Right lobe of liver (tissue), 6 donors: Measurements from ENCODE around the gene SEC24D. TPM values are rescaled to one million over a fixed set of nuclear protein-coding genes. Genes with fewer than 3 reads are reported as not detected.

Experiments used
- ATAC-seq, 4 donors: fragments of 200-7000 bp; cut with Tn5 transposase; one replicate each; pipeline ENCODE4 v1.9.1; 2020; ENCODE audit warnings: mild to moderate bottlenecking in 4 of 4, moderate library complexity in 4 of 4
- DNase-seq, 3 donors: peaks; one replicate each; pipeline ENCODE4 v3.0.0-alpha.2; 2020
- H3K27ac ChIP-seq, 3 donors: fragments of 200-600 bp; one replicate each; pipeline ENCODE4 v1.8.0; 2022
- H3K27me3 ChIP-seq, 2 donors: fragments of 200-600 bp; one replicate each; pipeline ENCODE4 v1.8.0; 2022
- H3K36me3 ChIP-seq, 4 donors: fragments of 200-600 bp; sonication (generic) in 1 of 4; one replicate each; pipeline versions ENCODE4 v1.5.1 to v1.8.0; 2017 to 2022; ENCODE audit warnings: control low read depth in 1 of 4
- H3K4me1 ChIP-seq, 4 donors: fragments of 200-600 bp; sonication (generic) in 1 of 4; one replicate each; pipeline versions ENCODE4 v1.5.1 to v1.8.0; 2017 to 2022; ENCODE audit warnings: control low read depth in 1 of 4
- H3K4me3 ChIP-seq, 3 donors: fragments of 200-600 bp; one replicate each; pipeline ENCODE4 v1.8.0; 2022
- H3K9me3 ChIP-seq, 4 donors: fragments of 200-600 bp; sonication (generic) in 1 of 4; one replicate each; pipeline versions ENCODE4 v1.5.1 to v1.8.0; 2017 to 2022; ENCODE audit warnings: control low read depth in 1 of 4
- POLR2A ChIP-seq: fragments of 450-650 bp; IDR thresholded peaks from one replicate; pipeline ENCODE4 v1.6.1; 2017; ENCODE audit warnings: antibody characterized with exemption, mild to moderate bottlenecking
- WGBS: methylation state at CpG from one replicate; pipeline ENCODE4 v1.1.6; 2018; ENCODE audit warnings: low coverage, low lambda C conversion rate; ENCODE audit not compliant: insufficient coverage; ENCODE audit errors: missing lambda C conversion rate; 5-methylcytosine and 5-hydroxymethylcytosine counted together
- intact Hi-C, 2 donors: fragments of 100-400 bp; cut with DNase I; formaldehyde crosslinking; loops; one replicate each; pipeline versions ENCODE4 v1.11.2 to v1.14.1; 2022
- total RNA-seq, 6 experiments: library from RNA; depleted of rRNA in 2 of 6; stranded (reverse); fragments of >200 nt in 2 of 6; fragmentation: NEBNext Ultra II Directional in 3 of 6; extraction: Animal tissue kit (Norgen Biotek cat#: 25700) in 3 of 6; gene quantifications; one replicate each; pipeline versions ENCODE4 v1.1.0 to v1.2.4, GENCODE V29; 2016 to 2023
- TF ChIP-seq, protein P1 (sequence below), 4 donors: fragments of 200-600 bp in 3 of 4; fragments of 450-650 bp in 1 of 4; IDR thresholded peaks; one replicate each; pipeline versions ENCODE4 v1.5.1 to v1.8.0; 2016 to 2022; ENCODE audit warnings: antibody characterized with exemption in 4 of 4, mild to moderate bottlenecking in 2 of 4
- donor health status: DM: no; HTN: yes; CAD: no.
- donor health status: DM: no; HTN: no; CAD: no.
- donor health status: DM: no; HTN: no; CAD: no.
- donor health status: DM: no; HTN: yes; CAD: no.
- donor health status: DM: no; HTN: yes; CAD: no.

The SEC24D gene
- total RNA-seq, 6 experiments from 2014 or later: 52.2 to 80.1 (median 69.2) TPM

DNA sequence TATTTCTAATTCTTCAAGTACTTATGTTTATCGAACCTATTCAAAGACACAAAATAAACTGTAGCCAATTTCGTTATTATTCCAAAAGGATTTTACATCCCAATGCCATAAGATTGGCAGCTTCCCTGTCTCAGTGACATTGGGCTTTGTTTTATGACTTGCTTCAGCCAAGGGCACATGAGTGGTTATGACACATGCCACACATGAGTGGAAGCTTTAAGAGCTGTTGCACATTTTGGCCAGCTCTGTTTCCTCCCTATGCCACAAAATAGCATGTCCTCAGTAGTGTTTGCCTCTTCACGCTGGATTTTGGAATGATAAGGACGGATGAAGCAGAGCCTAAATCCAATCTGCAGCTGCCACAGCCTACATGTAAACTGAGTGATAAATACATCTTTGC lies 21.9 kb downstream of the SEC24D start:
- ATAC-seq: no peak
- no peak overlapping the region for H3K27ac ChIP-seq
- intact Hi-C loops: no loop called here
- H3K9me3 ChIP-seq: no peaks in the 10 kb centered on the region
- peaks cover 19 to 40% (median 34%) of the 10 kb centered on the region in 4 donors for H3K36me3 ChIP-seq
- H3K4me3 ChIP-seq: no peak overlapping the region
- H3K4me1 ChIP-seq: peaks cover 0 to 33% (median 8%) of the 10 kb centered on the region in 4 donors
- H3K27me3 ChIP-seq: no peaks in the 10 kb centered on the region
- no peak for DNase-seq
- WGBS: 90% methylated on average over 4 of the region's 4 CpGs
- TF ChIP-seq, protein P1, sequence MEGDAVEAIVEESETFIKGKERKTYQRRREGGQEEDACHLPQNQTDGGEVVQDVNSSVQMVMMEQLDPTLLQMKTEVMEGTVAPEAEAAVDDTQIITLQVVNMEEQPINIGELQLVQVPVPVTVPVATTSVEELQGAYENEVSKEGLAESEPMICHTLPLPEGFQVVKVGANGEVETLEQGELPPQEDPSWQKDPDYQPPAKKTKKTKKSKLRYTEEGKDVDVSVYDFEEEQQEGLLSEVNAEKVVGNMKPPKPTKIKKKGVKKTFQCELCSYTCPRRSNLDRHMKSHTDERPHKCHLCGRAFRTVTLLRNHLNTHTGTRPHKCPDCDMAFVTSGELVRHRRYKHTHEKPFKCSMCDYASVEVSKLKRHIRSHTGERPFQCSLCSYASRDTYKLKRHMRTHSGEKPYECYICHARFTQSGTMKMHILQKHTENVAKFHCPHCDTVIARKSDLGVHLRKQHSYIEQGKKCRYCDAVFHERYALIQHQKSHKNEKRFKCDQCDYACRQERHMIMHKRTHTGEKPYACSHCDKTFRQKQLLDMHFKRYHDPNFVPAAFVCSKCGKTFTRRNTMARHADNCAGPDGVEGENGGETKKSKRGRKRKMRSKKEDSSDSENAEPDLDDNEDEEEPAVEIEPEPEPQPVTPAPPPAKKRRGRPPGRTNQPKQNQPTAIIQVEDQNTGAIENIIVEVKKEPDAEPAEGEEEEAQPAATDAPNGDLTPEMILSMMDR (IDR thresholded peaks at IDR 0.05): no peak
- TF ChIP-seq POLR2A: no peak

DNA sequence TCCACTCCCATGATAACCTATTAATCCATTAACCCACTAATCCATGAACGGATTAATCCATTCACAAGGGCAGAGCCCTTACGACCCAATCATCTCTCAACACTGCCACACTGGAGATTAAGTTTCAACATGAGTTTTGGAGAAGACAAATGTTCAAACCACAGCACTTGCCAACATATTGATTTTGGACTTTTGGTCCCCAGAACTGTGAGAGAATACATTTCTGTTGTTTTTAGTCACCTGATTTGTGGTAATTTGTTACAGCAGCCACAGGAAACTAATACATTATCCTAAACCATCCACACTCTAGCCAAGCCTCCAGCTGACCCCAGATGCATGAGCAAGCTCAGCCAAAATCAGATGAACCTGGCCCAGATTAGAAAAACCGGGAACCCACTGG lies 22.4 kb downstream of the SEC24D start:
- Histone ChIP-seq H3K4me1 (peaks cover 0 to 33% (median 8%) of the 10 kb centered on the region in 4 donors), H3K27ac (no peak overlapping the region), H3K36me3 (peaks cover 20 to 45% (median 36%) of the 10 kb centered on the region in 4 donors), H3K4me3 (no peak overlapping the region), H3K27me3 (no peaks in the 10 kb centered on the region), H3K9me3 (no peaks in the 10 kb centered on the region)
- ATAC-seq (peak in 2 of 4 donors; percentile 60 to 62), DNase-seq (no peak)
- no peak for TF ChIP-seq POLR2A
- TF ChIP-seq, protein P1 (IDR thresholded peaks at IDR 0.05): no peak
- intact Hi-C loops: no loop called here
- 60% methylated on average over 3 of the region's 3 CpGs for WGBS

DNA sequence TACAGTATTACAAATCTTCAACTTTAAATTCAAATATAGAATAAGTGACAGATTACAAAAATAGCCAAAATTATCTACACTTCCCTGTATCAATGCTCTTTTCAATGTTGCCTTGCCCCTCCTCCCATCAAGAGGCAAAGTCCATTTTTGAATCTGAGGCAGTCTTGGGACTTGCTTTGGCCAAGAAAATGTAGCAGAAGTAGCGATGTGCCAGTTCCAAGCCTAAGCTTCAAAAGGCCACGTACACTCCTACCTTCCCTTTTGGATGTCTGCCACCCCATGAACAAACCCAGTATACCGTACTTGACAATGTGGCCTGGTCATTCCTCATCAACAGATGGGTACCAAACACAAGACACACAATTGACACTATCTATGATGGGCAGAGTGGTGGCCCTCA lies 24.1 kb downstream of the SEC24D start:
- WGBS: 32% methylated on average over 3 of the region's 3 CpGs
- H3K36me3 ChIP-seq: peaks cover 30 to 56% (median 42%) of the 10 kb centered on the region in 4 donors
- H3K9me3 ChIP-seq: no peaks in the 10 kb centered on the region
- no peak for TF ChIP-seq POLR2A
- TF ChIP-seq, protein P1 (IDR thresholded peaks at IDR 0.05): no peak
- H3K4me3 ChIP-seq: no peak overlapping the region
- ATAC-seq (peak; percentile 24 to 43 (median 36)), DNase-seq (no peak)
- peak overlapping the region in 2 of 3 donors; percentile 34 for H3K27ac ChIP-seq
- H3K27me3 ChIP-seq: no peaks in the 10 kb centered on the region
- intact Hi-C loops: no loop called here
- H3K4me1 ChIP-seq: peaks cover 0 to 21% (median 2%) of the 10 kb centered on the region in 4 donors

DNA sequence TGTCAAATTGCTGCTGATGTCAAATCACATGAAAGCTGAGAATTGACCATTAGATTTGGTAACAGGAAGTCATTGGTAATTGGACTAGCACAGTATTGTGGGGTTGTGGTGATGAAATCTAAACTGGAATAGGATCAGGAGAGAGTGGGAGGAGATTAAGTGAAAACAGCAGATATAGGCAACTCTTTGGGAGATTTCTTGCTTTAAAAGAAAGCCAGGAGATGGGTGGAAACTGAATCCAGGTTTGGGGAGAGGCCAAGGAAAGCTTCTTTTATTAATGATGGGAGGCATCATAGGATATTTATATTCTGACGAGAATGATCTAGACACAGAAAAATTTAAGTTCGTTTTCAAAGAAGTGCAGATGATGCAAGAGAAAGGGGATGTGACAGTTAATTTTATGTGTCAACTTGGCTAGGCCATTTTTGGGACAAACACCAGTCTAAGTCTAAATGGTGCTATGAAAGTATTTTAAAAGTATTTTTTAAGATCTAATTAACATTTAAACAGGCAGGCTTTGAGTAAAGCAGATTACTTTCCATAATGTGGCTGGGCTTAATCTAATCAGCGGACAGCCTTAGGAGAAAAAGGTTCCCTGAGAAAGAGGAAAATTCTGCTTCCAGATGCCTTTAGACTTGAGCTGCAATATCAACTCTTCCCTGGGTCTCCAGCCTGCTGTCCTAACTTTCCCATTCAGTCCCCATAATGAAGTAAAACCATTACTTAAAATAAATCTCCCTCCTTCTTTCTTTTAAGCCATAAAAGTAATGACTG lies 24.7 kb downstream of the SEC24D start:
- 72% methylated on average over 3 of the region's 3 CpGs for WGBS
- peak overlapping the region in 2 of 3 donors; percentile 34 for H3K27ac ChIP-seq

More for the DNA sequence above, 24.7 kb downstream of the SEC24D start:
- peaks cover 0 to 21% (median 2%) of the 10 kb centered on the region in 4 donors for H3K4me1 ChIP-seq
- no peaks in the 10 kb centered on the region for H3K27me3 ChIP-seq
- peaks cover 30 to 61% (median 43%) of the 10 kb centered on the region in 4 donors for H3K36me3 ChIP-seq
- ATAC-seq: peak; percentile 34 to 80 (median 55)
- no peaks in the 10 kb centered on the region for H3K9me3 ChIP-seq
- intact Hi-C loops: no loop called here
- H3K4me3 ChIP-seq: no peak overlapping the region
- TF ChIP-seq, protein P1 (IDR thresholded peaks at IDR 0.05): no peak
- TF ChIP-seq POLR2A: no peak
- DNase-seq: no peak
